ENCODE data around the gene FN1. TPM values are rescaled to one million over a fixed set of nuclear protein-coding genes. Genes with fewer than 3 reads are reported as not detected.

FN1 gene
- total RNA-seq, 4 donors from 2014 or later = 24.8 to 341 (median 58.6) TPM

GRCh38 chr2:215439980-215440512 is 4.2 kb upstream of the FN1 start:
- Histone ChIP-seq H3K4me3 (no peak overlapping the region), H3K4me1 (peaks cover 5 to 10% of the 10 kb centered on the region in 2 donors), H3K9me3 (no peaks in the 10 kb centered on the region), H3K36me3 (no peaks in the 10 kb centered on the region), H3K27me3 (peaks cover 10 to 27% (median 17%) of the 10 kb centered on the region in 3 donors), H3K27ac (no peak overlapping the region)
- no peak for TF ChIP-seq CTCF (IDR thresholded peaks at IDR 0.05 in 4 of 5, conservative IDR thresholded peaks at IDR 0.05 in 1 of 5)
- TF ChIP-seq POLR2A (IDR thresholded peaks at IDR 0.05) = no peak
- DNase-seq (no peak), ATAC-seq (no peak)
- in situ Hi-C loops (cut with MboI; ENCODE audit: low sequenced_read_pairs in 4 of 4) = no loop called here
- intact Hi-C loops (cut with DNase I; ENCODE audit: low total_unique reads) = loop anchor here (5.0 to 10.0 kb wide), 2 partner anchors 43 to 625 kb away; no protein-coding TSS in a partner anchor

GRCh38 chr2:215439404-215439803 is 3.5 kb upstream of the FN1 start:
- Histone ChIP-seq H3K4me1 (peaks cover 5 to 10% of the 10 kb centered on the region in 2 donors), H3K4me3 (no peak overlapping the region), H3K9me3 (no peaks in the 10 kb centered on the region), H3K27ac (no peak overlapping the region), H3K36me3 (no peaks in the 10 kb centered on the region), H3K27me3 (peaks cover 10 to 33% (median 17%) of the 10 kb centered on the region in 3 donors)
- DNase-seq (no peak), ATAC-seq (no peak)
- in situ Hi-C loops (cut with MboI; ENCODE audit: low sequenced_read_pairs in 4 of 4) (no loop called here), intact Hi-C loops (cut with DNase I; ENCODE audit: low total_unique reads) (loop anchor here (5.0 to 10.0 kb wide), 2 partner anchors 42 to 625 kb away; no protein-coding TSS in a partner anchor)
- TF ChIP-seq POLR2A (IDR thresholded peaks at IDR 0.05) (no peak), CTCF (IDR thresholded peaks at IDR 0.05 in 4 of 5, conservative IDR thresholded peaks at IDR 0.05 in 1 of 5) (no peak)

- no peaks in the 10 kb centered on the region for H3K9me3 ChIP-seq
- H3K4me3 ChIP-seq = peak overlapping the region in 1 of 4 donors; percentile 63
- peaks cover 5 to 10% of the 10 kb centered on the region in 2 donors for H3K4me1 ChIP-seq
- DNase-seq = no peak
- H3K27me3 ChIP-seq = peaks cover 10 to 42% (median 17%) of the 10 kb centered on the region in 3 donors
- in situ Hi-C loops (cut with MboI; ENCODE audit: low sequenced_read_pairs in 4 of 4) = no loop called here
- H3K36me3 ChIP-seq = no peaks in the 10 kb centered on the region
- no peak for TF ChIP-seq CTCF (IDR thresholded peaks at IDR 0.05 in 4 of 5, conservative IDR thresholded peaks at IDR 0.05 in 1 of 5)
- TF ChIP-seq POLR2A (IDR thresholded peaks at IDR 0.05) = no peak
- ATAC-seq = no peak
- intact Hi-C loops (cut with DNase I; ENCODE audit: low total_unique reads) = loop anchor here (5.0 to 10.0 kb wide), 2 partner anchors 40 to 623 kb away; no protein-coding TSS in a partner anchor
- H3K27ac ChIP-seq = peak overlapping the region; percentile 73 to 89 (median 79)
Measured at GRCh38 chr2:215437614-215438013, 1.7 kb upstream of the FN1 start.

GRCh38 chr2:215436705-215437565 is 1.1 kb upstream of the FN1 start:
- in situ Hi-C loops (cut with MboI; ENCODE audit: low sequenced_read_pairs in 4 of 4) = no loop called here
- TF ChIP-seq POLR2A (IDR thresholded peaks at IDR 0.05) (peak in 1 of 2 donors; percentile 4), CTCF (IDR thresholded peaks at IDR 0.05 in 4 of 5, conservative IDR thresholded peaks at IDR 0.05 in 1 of 5) (no peak)
- ATAC-seq = peak in 1 of 2 donors; percentile 13
- Histone ChIP-seq H3K27me3 (peaks cover 10 to 42% (median 17%) of the 10 kb centered on the region in 3 donors), H3K27ac (peak overlapping the region; percentile 73 to 89 (median 79)), H3K4me3 (peak overlapping the region; percentile 62 to 65 (median 63)), H3K36me3 (no peaks in the 10 kb centered on the region), H3K4me1 (peaks cover 5 to 10% of the 10 kb centered on the region in 2 donors), H3K9me3 (no peaks in the 10 kb centered on the region)
- intact Hi-C loops (cut with DNase I; ENCODE audit: low total_unique reads) = loop anchor here (5.0 to 10.0 kb wide), 2 partner anchors 40 to 622 kb away; no protein-coding TSS in a partner anchor
- DNase-seq = no peak

Measured in gastrocnemius medialis (tissue), 4 donors.